Esophagus muscularis mucosa (tissue), 4 donors: ENCODE data around the gene SUPT3H. TPM values are rescaled to one million over a fixed set of nuclear protein-coding genes. Genes with fewer than 3 reads are reported as not detected.

ENCODE experiments used
- DNase-seq: peaks from one replicate; pipeline ENCODE4 v3.0.0-alpha.2; 2017; ENCODE audit errors: extremely low spot score
- H3K27ac ChIP-seq, 4 donors: fragments of 200-600 bp; sonication (generic); replicated peaks in 1 of 4; 1 replicate in 3 of 4; 2 replicates in 1 of 4; pipeline ENCODE4 v1.5.1; 2016 to 2019; ENCODE audit warnings: mild to moderate bottlenecking in 1 of 4
- H3K27me3 ChIP-seq, 4 donors: fragments of 200-600 bp; sonication (generic); one replicate each; pipeline versions ENCODE4 v1.5.1 to v1.6.0; 2016 to 2019
- H3K36me3 ChIP-seq, 4 donors: fragments of 200-600 bp; sonication (generic); one replicate each; pipeline ENCODE4 v1.5.1; 2016 to 2019
- H3K4me1 ChIP-seq, 4 donors: fragments of 200-600 bp; sonication (generic); one replicate each; pipeline ENCODE4 v1.5.1; 2016 to 2019
- H3K4me3 ChIP-seq, 4 donors: fragments of 200-600 bp; sonication (generic); 1 replicate in 2 of 4; 2 replicates in 2 of 4; pipeline ENCODE4 v1.5.1; 2016 to 2019; ENCODE audit warnings: mild to moderate bottlenecking in 4 of 4, moderate library complexity in 1 of 4
- H3K9me3 ChIP-seq, 4 donors: fragments of 200-600 bp; sonication (generic); 1 replicate in 3 of 4; 2 replicates in 1 of 4; pipeline ENCODE4 v1.5.1; 2016 to 2019
- EP300 ChIP-seq: sonication (generic); formaldehyde crosslinking; IDR thresholded peaks from one replicate; pipeline ENCODE4 v1.6.1; 2017; ENCODE audit warnings: antibody characterized with exemption
- POLR2A ChIP-seq: fragments of 450-650 bp; IDR thresholded peaks from one replicate; pipeline ENCODE4 v1.6.1; 2017; ENCODE audit warnings: antibody characterized with exemption, moderate library complexity, mild to moderate bottlenecking, low read depth
- POLR2AphosphoS5 ChIP-seq, 2 donors: sonication (generic); formaldehyde crosslinking; IDR thresholded peaks; one replicate each; pipeline ENCODE4 v1.6.1; 2017; ENCODE audit warnings: antibody characterized with exemption in 2 of 2
- WGBS: methylation state at CpG from one replicate; pipeline ENCODE4 v1.1.5; 2018; 5-methylcytosine and 5-hydroxymethylcytosine counted together
- intact Hi-C: fragments of 100-400 bp; cut with DNase I; formaldehyde crosslinking; loops from one replicate; pipeline ENCODE4 v1.15.1; 2023
- total RNA-seq, 4 donors: library from RNA; depleted of rRNA; stranded (reverse); fragments of >200 nt; gene quantifications; one replicate each; pipeline versions ENCODE4 v1.1.0 to v1.2.1, GENCODE V29; 2016
- TF ChIP-seq, protein P1 (sequence below), 3 experiments: fragments of 200-600 bp in 2 of 3; fragments of 450-650 bp in 1 of 3; sonication (generic) in 2 of 3; IDR thresholded peaks; one replicate each; pipeline ENCODE4 v1.5.1; 2017 to 2019; ENCODE audit warnings: antibody characterized with exemption in 3 of 3, mild to moderate bottlenecking in 2 of 3, moderate library complexity in 1 of 3

Gene SUPT3H
- total RNA-seq, 4 donors from 2014 or later = 5.1 to 13.3 (median 9.9) TPM

GRCh38 chr6:45057711-45058110 lies 320.0 kb downstream of the SUPT3H start:
- H3K9me3 ChIP-seq = no peaks in the 10 kb centered on the region
- no peak overlapping the region for H3K4me3 ChIP-seq
- no peak for DNase-seq
- intact Hi-C loops = no loop called here
- H3K27me3 ChIP-seq = no peaks in the 10 kb centered on the region
- peaks cover 0 to 5% (median 2%) of the 10 kb centered on the region in 4 donors for H3K4me1 ChIP-seq
- TF ChIP-seq POLR2AphosphoS5 (IDR thresholded peaks at IDR 0.05) = no peak
- no peak for TF ChIP-seq POLR2A
- TF ChIP-seq, protein P1, sequence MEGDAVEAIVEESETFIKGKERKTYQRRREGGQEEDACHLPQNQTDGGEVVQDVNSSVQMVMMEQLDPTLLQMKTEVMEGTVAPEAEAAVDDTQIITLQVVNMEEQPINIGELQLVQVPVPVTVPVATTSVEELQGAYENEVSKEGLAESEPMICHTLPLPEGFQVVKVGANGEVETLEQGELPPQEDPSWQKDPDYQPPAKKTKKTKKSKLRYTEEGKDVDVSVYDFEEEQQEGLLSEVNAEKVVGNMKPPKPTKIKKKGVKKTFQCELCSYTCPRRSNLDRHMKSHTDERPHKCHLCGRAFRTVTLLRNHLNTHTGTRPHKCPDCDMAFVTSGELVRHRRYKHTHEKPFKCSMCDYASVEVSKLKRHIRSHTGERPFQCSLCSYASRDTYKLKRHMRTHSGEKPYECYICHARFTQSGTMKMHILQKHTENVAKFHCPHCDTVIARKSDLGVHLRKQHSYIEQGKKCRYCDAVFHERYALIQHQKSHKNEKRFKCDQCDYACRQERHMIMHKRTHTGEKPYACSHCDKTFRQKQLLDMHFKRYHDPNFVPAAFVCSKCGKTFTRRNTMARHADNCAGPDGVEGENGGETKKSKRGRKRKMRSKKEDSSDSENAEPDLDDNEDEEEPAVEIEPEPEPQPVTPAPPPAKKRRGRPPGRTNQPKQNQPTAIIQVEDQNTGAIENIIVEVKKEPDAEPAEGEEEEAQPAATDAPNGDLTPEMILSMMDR (IDR thresholded peaks at IDR 0.05) = no peak
- H3K36me3 ChIP-seq = no peaks in the 10 kb centered on the region
- no peak overlapping the region for H3K27ac ChIP-seq
- WGBS = 41% methylated on average over 3 of the region's 3 CpGs

DNA sequence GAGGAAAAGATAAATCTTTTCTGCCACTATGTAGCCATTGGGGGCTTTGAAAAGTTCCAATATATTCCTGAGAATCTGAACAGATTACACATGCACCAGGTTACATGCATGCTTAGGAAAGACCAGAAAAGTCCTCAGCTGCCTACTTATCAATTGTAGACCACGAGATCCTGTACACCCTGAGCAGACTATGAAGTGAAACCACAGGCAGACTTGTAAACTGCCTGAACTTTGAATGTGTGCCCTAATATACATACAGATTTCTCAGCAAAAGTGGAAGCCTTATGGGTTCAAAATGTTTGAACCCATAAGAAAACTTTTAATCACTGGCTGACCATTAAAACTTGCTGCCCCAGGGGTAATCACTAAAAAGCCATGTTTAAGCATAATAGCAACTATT lies 323.1 kb downstream of the SUPT3H start:
- DNase-seq = no peak
- intact Hi-C loops = no loop called here
- no peak overlapping the region for H3K27ac ChIP-seq
- no peaks in the 10 kb centered on the region for H3K27me3 ChIP-seq
- peaks cover 0 to 5% (median 2%) of the 10 kb centered on the region in 4 donors for H3K4me1 ChIP-seq
- no peak overlapping the region for H3K4me3 ChIP-seq
- H3K9me3 ChIP-seq = no peaks in the 10 kb centered on the region
- no peak for TF ChIP-seq EP300
- TF ChIP-seq, protein P1 (IDR thresholded peaks at IDR 0.05) = no peak
- TF ChIP-seq POLR2A = no peak
- TF ChIP-seq POLR2AphosphoS5 (IDR thresholded peaks at IDR 0.05) = no peak
- H3K36me3 ChIP-seq = no peaks in the 10 kb centered on the region
- WGBS = 69% methylated on average over 1 of the region's 1 CpG

DNA sequence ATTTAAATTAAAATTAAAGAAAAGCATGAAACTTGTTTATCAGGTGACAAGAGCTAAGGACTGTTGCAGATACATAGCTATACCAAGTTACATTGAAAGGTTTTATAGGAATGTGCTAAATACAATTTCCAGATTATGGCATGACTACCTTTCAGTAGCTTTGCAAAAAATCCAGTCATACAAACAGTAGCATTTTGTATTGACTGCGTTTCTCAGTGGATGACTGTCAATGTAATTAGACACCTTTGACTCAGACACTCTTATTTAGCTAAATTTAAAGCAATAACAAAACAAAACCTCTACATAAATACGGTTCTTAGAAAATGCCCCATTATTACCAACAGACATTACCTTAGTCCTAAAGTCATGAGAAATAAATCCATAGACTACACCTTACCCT lies 325.4 kb downstream of the SUPT3H start:
- Histone ChIP-seq H3K36me3 (no peaks in the 10 kb centered on the region), H3K4me1 (peaks cover 0 to under 1% (median 0%) of the 10 kb centered on the region in 4 donors), H3K27ac (no peak overlapping the region), H3K27me3 (no peaks in the 10 kb centered on the region), H3K4me3 (no peak overlapping the region), H3K9me3 (no peaks in the 10 kb centered on the region)
- WGBS = 88% methylated on average over 2 of the region's 2 CpGs
- intact Hi-C loops = no loop called here
- no peak for DNase-seq
- TF ChIP-seq POLR2AphosphoS5 (IDR thresholded peaks at IDR 0.05) (no peak), EP300 (no peak), POLR2A (no peak)
- TF ChIP-seq, protein P1 (IDR thresholded peaks at IDR 0.05) = no peak

DNA sequence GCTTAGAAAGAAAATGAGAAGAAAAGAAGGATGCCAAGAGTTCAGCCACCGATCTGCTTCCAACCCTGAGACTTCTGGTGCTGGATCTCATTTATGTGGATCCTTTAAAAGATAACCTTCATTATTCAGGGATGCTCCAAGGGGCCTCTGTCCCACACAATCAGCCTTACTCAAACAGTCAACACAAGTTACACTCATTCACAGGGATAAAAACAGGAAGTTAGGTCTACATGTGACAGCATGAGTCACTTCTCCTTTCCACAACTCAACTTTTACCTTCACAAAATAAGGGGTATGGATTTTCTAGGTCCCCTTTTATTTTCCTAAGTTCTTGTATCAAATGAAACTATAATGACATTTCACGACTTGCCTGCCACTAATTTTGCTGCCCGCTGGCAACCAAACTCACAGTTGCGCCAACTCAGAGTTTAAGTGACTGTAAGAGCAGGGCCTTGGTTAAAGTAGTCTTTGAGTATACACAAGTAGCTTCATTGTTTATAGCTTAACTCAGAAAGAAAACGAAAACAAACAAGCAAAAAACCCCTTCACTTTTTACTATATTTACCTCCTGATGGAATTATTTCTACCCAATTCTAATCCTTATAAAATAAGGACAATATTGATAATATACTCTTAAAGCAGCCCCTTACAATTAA lies 328.4 kb downstream of the SUPT3H start:
- H3K4me3 ChIP-seq = no peak overlapping the region
- H3K27me3 ChIP-seq = no peaks in the 10 kb centered on the region
- intact Hi-C loops = no loop called here
- no peak overlapping the region for H3K27ac ChIP-seq
- TF ChIP-seq POLR2AphosphoS5 (IDR thresholded peaks at IDR 0.05) (no peak), POLR2A (no peak), EP300 (no peak)
- TF ChIP-seq, protein P1 (IDR thresholded peaks at IDR 0.05) = no peak
- H3K9me3 ChIP-seq = no peaks in the 10 kb centered on the region
- WGBS = 95% methylated on average over 5 of the region's 5 CpGs
- no peaks in the 10 kb centered on the region for H3K36me3 ChIP-seq
- H3K4me1 ChIP-seq = no peaks in the 10 kb centered on the region
- no peak for DNase-seq

GRCh38 chr6:45047573-45047972 lies 330.2 kb downstream of the SUPT3H start:
- TF ChIP-seq POLR2A (no peak), POLR2AphosphoS5 (IDR thresholded peaks at IDR 0.05) (no peak), EP300 (no peak)
- Histone ChIP-seq H3K36me3 (no peaks in the 10 kb centered on the region), H3K27ac (no peak overlapping the region), H3K9me3 (no peaks in the 10 kb centered on the region), H3K4me3 (no peak overlapping the region), H3K27me3 (no peaks in the 10 kb centered on the region), H3K4me1 (no peaks in the 10 kb centered on the region)
- intact Hi-C loops = no loop called here
- no peak for DNase-seq
- WGBS = 88% methylated on average over 1 of the region's 1 CpG
